GM19452 (cell line): ENCODE data around the gene USP6.
"Not testable (repeated sequence)": the region's sequence is repeated elsewhere in the genome, so short reads cannot be mapped to it uniquely, and the experiment has no call there.

Source experiments
- ATAC-seq: cut with Tn5 transposase; IDR thresholded peaks from one replicate; pipeline ENCODE4 v1.9.1; 2021; ENCODE audit not compliant: unreplicated experiment

The USP6 gene

DNA sequence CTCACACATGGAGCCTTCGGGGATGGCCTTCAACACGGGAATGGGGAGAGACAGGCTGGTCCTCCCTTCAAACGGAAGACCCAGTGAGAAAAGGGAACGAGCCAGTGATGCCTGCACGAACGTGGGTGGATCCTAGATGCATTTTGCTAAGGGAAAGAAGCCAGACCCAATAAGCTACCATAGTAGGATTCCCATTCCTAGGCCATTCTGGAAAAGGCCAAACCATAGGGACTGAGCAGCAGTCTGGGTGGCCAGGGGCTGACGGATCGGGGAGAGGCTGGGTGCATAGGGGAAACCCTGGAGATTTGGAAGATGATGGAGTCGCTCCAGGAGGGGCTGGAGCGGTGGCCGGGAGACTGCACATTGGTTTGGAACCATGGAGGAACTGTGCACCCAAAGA is 18.7 kb downstream of the USP6 start:
- not testable (repeated sequence) for ATAC-seq

DNA sequence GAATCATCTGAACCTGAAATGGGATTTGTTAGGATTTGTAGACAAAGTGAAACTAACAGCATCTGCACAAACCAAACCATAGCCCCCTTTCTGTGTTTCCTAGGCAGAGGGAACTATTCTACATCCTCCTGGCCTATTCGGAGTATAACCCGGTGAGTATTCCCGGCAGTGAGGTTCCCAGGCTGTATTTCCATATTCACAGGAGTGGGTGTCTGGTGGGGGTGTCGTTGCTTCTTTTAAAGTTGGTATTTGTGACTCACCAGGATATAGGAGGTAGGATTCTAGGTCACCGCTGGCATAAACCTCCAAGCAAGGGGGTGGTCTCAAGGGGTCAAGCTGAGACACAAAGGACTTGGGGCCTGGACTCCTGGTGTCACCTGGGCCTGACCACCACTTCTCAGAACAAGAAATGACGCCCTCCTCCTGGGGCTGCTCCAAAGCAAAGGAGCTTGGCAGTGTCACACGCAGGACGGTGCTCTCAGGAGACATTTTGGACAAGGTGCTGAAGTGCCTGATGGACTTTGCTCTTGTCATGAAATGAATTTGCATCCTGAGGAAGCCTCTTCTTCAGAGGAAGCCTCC is 19.4 kb downstream of the USP6 start:
- ATAC-seq: not testable (repeated sequence)

DNA sequence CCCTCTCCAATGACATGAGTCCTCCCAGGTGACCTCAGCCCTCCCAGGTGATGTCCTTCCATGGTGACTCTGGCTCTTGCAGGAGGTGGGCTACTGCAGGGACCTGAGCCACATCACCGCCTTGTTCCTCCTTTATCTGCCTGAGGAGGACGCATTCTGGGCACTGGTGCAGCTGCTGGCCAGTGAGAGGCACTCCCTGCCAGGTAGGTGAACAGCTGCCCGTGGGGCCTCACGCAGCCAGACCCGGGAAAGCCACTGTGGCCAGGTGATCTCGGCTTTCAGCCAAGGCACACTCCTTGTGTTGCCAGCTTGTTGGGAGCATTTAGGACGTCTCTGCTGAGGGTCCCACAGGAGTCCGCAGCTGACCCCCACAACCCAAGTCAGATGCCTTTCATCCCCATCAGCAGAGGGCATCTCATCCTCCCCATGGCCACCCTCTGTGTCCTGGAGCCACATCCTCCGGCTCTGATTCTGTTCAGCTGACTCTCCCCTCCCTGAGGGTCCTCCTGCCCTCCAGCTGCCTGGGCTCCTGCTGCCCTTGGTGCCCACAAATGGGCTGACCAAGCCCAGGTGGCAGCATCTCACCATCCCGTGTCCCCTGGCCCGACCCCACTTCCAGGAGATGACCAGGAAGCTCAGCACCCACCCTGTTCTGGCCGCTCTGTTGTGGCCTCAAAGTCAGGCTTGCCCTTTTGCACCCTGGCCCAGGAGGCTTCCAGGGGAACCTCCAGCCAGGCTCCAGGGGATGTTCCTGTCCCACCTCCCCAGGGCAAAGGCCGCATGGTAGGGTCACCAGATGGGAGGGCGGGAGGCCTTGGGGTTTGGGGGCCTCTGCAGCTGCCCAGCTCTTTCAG is 20.1 kb downstream of the USP6 start:
- ATAC-seq: no peak

DNA sequence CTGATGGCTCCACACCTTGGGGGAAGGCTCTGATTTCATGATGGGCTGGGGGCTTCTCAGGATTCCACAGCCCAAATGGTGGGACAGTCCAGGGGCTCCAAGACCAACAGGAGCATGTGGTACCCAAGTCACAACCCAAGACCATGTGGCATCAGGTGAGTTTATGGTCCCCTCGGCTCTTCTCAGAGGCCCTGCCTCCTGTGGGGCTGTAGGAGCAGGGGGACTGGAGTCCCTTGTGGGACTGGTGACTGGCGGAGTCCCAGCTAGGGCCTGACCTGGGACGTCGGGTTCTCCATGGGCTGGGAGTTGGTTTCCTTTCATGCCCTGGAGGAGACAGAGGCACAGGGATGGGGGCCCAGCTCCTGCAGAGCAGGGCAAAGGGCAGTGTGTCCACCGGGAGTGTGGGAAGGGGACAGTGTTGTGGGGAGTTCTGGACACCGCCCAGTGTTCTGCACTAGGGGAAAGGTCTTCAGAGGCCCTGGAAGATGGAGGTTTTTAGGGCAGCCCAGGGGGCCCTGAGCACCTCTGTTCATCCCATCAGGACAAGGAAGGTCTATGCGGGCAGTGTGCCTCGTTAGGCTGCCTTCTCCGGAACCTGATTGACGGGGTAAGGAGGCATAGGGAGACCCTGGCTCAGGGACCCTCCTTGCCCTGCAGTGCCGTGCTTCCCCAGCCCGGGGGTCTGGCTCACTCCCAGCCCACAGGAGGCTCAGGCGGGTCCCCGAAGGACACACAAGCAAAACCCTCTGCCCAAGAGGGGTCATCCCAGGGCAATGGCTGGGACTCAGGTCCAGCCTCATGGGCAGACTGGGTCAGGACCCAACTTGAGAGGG is 21.0 kb downstream of the USP6 start:
- ATAC-seq: not testable (repeated sequence)

DNA sequence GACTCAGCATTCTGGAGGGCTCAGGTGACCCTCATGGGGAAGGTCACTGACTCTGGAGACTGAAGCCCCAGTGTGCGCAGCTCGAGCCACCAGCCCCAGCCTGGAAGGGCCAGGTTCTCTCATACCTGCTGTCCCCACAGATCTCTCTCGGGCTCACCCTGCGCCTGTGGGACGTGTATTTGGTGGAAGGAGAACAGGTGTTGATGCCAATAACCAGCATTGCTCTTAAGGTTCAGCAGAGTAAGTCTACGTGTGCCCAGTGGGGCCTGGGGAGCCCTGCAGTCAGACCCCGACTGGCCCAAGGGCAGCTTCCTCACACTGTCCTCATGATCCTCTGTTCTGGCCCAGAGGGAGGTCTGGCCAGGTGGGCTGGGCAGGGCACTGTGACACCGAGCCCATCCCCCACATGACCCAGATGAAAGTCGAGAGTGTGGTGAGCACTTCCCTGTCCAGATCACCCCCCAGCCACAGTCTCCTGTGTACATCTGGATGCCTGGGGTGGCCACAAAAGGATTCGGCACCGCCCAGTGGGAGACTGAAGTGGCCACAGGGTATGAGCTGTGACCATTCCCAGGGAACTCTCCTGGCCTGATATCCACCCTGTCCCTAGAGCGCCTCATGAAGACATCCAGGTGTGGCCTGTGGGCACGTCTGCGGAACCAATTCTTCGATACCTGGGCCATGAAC is 21.8 kb downstream of the USP6 start:
- ATAC-seq: not testable (repeated sequence)

DNA sequence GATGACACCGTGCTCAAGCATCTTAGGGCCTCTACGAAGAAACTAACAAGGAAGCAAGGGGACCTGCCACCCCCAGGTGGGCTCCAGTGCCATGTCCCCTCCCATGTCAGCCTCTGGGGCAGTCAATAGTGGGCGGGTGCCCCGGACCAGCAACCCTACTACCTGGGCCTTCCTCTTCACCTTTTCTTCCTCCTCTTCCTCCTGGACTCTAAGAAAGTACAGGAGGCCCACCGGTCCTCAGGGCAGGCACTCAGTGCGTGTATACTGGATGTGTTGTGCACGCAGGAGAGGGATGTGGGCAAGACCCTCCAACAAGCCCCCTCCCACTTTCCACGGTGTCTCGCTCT is 22.3 kb downstream of the USP6 start:
- not testable (repeated sequence) for ATAC-seq

DNA sequence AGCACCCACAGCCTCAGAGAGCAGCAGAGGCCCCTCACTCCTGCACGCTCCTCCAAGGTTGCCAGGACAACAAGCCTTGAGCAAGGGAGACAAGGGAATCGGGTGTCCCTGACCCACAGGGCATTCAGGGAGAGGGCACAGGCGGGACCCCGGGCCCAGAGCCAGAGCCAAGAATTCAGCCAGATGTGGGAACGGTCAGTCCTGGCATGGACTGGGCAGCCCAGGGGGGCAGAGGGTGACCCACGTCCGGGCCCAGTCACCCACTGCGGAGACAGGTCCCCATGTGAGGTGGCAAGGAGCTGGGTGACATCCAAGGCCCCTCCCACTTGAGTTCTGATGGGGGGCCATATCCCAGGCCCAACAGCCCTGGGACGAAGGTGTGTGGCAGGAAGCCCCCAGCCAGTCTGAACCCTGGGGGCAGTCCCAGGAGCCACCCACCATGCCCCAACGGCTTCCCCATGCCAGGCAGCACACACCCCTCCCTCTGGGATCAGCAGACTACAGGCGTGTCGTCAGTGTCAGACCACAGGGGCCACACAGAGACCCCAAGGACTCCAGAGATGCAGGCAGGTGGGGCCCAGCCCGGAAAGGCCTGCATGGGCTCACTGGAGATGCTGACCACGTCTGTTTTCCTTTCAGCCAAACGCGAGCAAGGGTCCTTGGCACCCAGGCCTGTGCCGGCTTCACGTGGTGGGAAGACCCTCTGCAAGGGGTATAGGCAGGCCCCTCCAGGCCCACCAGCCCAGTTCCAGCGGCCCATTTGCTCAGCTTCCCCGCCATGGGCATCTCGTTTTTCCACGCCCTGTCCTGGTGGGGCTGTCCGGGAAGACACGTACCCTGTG is 23.0 kb downstream of the USP6 start:
- no peak for ATAC-seq

DNA sequence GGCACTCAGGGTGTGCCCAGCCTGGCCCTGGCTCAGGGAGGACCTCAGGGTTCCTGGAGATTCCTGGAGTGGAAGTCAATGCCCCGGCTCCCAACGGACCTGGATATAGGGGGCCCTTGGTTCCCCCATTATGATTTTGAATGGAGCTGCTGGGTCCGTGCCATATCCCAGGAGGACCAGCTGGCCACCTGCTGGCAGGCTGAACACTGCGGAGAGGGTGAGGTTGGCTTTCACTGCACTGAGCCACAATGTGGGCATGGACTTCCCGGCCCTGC is 23.6 kb downstream of the USP6 start:
- ATAC-seq: no peak

DNA sequence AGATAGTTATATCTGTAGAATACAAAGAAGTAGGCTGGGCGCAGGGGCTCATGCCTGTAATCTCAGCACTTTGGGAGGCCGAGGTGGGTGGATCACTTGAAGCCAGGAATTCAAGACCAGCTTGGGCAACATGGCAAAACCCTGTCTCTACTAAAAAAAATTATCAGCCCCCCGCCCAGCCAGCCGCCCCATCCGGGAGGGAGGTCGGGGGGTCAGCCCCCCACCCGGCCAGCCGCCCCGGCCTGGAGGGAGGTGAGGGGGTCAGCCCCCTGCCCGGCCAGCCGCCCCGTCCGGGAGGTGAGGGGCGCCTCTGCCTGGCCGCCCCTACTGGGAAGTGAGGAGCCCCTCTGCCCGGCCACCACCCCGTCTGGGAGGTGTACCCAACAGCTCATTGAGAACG is 27.0 kb downstream of the USP6 start:
- not testable (repeated sequence) for ATAC-seq

DNA sequence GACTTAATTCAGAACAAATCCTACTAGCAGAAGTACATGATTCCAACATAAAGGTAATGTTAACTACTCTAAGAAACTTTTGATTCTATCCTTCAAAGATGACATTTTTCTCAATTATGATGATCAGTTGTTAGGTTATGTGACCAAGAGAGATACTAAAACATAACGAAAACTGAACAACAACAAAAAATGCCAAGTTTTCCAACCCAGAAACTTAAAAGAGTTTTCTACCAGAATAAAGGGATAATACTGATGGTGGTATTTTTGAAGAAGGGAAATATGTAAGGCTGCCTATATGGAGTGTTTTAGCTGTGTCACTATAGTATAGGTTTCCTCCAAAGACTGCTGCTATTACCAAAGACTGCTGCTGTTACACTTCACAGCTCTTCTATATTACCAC is 30.3 kb downstream of the USP6 start:
- not testable (repeated sequence) for ATAC-seq

DNA sequence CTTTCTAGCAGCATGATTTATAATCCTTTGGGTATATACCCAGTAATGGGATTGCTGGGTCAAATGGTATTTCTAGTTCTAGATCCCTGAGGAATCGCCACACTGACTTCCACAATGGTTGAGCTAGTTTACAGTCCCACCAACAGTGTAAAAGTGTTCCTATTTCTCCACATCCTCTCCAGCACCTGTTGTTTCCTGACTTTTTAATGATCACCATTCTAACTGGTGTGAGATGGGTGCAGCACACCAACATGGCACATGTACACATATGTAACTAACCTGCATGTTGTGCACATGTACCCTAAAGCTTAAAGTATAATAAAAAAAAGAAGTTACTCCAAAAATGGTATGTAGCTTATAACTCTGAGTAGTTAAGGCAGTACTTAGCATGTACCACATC is 44.9 kb downstream of the USP6 start:
- ATAC-seq: not testable (repeated sequence)

DNA sequence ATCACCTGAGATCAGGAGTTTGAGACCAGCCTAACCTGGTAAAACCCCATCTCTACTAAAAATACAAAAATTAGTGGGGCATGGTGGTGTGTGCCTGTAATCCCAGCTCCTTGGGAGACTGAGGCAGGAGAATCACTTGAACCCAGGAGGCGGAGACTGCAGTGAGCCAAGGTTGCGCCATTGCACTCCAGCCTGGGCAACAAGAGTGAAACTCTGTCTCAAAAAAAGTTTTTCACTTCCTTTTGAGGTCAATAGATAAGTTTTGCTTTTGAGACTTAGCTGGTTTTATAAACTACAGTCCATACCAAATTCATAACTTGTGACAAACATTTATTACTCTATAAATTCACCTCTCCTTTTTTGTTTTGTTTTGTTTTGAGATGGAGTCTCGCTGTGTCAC is 46.0 kb downstream of the USP6 start:
- not testable (repeated sequence) for ATAC-seq

DNA sequence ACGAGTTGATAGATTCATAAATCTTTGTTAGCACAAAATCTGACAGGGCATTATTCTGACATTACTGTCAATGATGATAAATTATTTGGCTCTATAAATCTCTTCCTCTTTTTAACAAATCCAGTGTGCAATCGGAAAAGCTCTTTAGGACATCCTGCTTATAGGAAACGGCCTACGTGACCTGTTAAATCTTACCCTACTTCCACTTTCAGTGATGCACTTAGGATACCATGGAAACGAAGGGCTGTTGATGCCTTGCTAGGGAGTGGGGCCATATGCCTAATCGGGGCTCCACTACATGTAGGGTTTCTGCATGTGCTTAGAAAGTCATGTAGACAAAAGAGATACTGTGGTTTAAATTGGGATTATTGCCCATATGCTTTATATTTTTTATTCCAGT is 48.6 kb downstream of the USP6 start:
- no peak for ATAC-seq

DNA sequence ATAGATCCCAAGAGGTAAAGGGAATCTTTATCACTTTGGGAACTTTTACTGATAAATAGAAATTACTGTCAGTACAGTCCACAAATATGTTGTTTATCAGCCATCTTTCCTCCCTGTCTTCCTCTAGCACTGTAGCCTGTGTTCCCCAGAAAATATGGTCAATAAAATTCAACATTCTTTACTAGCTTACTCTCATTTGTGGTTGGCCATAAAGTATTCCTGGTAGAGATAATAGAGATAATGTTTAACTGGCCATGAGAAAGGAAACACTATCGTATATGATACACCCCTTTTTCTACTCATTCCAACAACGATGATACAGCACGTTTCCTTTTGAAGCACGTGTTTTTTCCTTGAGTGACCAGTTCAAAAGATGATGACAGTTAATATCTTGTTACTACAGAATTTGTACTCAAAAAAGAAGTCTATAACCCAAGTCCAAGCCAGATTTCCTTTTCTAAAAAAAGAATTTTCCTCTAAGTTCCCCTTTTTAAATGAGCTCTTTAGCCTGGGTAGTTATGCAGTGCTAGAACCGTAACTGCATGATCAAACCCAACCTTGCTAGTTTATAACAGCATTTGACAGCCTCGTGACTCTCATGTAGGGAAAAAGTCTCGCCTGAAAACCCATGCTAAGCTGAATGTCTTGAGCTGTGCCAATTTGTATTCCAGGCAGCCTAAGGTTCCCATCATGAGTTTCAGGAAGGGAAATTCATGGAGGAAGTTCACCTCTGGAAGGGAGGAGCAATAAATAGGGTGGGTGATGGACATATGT is 50.1 kb downstream of the USP6 start:
- ATAC-seq: not testable (repeated sequence)

DNA sequence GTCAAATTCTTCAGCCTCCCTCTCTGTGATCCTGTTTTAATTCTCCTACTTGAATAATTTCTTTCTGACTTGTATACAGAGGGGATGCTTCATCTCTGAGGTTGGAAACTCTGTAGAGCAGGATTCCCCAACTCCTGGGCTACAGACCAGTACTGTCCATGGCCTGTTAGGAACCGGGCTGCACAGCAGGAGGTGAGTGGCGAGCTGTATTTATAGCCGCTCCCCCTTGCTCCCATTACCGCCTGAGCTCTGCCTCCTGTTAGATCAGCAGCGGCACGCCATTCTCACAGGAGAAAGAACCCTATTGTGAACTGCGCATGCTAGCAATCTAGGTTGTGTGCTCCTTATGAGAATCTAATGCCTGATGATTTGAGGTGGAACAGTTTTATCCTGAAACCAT is 59.2 kb downstream of the USP6 start:
- not testable (repeated sequence) for ATAC-seq

DNA sequence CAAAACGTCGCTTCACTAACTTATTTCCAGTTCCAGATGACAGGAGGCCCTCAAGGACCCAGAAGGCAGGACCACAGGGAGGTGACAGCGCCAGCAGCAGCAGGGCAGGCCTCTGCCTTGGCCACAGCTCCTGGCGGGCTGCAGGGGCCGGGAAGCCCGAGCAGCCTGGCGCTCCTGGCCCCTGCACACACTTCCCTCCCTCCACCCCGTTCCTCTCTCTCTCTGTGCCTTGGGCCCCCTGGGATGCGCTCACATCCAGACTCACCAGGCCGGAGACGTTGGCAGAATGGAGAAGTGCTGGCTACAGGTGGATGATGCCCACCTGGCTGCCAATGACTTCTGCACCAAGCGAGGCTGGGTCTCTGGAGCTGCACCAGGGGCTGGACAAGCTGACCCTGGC is 63.2 kb downstream of the USP6 start:
- no peak for ATAC-seq

DNA sequence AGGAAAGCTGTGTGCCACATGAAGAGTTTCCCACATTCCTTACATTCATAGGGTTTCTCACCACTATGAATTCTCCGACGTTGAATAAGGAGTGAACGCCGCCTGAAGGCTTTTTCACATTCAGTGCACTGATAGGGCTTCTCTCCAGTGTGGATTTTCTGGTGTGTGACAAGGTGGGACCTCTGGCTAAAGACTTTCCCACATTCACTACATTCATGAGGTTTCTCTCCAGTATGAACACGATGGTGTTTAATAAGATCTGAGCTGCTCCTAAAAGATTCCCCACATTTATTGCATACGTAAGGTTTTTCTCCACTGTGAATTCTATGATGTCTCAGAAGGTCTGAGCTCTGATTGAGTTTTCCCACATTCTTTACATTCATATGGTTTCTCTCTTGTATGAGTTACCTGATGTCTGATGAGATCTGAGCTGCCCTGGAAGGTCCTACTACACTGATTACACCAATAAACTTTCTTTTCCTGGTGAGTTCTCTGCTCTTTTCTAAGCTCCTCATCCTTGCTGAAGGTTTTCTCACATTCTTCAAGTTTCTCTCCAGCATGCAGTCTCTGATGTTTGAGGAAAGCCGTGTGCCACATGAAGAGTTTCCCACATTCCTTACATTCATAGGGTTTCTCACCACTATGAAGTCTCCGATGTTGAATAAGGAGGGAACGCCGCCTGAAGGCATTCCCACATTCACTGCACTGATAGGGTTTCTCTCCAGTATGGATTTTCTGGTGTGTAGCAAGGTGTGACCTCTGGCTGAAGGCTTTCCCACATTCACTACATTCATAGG is 65.9 kb downstream of the USP6 start:
- ATAC-seq: no peak

DNA sequence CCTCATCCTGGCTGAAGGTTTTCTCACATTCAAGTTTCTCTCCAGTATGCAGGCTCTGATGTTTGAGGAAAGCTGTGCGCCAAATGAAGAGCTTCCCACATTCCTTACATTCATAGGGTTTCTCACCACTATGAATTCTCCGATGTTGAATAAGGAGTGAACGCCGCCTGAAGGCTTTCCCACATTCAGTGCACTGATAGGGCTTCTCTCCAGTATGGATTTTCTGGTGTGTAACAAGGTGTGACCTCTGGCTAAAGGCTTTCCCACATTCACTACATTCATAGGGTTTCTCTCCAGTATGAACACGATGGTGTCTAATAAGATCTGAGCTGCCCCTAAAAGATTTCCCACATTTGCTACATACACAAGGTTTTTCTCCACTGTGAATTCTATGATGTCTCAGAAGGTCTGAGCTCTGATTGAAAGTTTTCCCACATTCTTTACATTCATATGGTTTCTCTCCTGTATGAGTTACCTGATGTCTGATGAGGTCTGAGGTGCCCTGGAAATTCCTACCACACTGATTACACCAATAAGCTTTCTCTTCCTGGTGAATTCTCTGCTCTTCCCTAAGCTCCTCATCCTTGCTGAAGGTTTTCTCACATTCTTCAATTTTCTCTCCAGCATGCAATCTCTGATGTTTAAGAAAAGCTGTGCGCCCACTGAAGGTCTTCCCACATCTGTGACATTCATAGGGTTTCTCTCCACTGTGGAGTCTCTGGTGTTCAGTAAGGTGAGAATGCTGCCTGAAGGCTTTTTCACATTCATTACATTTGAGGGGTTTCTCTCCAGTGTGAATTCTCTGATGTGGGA is 67.0 kb downstream of the USP6 start:
- no peak for ATAC-seq
